Measurements from ENCODE around the gene RRP9.

DNA sequence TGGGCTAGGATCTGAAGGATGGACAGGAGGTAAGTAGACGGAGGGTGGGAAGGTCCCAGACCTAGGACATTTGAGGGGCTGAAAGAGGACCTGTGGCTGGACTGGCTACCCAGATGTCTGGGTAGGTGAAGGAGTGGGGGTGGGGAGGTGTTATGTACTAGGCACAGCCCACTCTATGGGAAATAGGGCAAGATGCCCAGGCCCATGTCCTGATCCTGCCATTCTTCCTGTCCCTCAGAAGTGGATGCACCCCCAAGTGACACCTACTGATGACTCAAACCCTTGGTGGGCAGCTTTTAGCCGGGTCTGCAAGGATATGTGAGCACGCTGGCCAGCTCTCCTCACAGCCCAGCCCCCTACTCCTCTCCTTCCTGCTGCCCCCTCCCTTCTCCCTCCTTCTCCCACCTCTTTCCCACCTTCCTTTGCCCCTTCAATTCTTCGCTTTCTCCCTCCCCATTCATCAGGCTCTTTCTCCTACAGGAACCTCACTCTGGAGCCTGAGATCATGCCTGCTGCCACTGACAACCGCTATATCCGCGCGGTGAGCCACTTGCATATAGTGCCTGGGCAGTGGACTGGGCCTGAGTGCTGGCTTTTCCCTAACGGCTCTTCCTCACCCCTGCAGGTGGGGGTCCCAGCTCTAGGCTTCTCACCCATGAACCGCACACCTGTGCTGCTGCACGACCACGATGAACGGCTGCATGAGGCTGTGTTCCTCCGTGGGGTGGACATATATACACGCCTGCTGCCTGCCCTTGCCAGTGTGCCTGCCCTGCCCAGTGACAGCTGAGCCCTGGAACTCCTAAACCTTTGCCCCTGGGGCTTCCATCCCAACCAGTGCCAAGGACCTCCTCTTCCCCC, 46.8 kb upstream of the RRP9 start:
- TF ChIP-seq POLR2A (IDR thresholded peaks at IDR 0.05) = no peak
- TF ChIP-seq, protein P1, sequence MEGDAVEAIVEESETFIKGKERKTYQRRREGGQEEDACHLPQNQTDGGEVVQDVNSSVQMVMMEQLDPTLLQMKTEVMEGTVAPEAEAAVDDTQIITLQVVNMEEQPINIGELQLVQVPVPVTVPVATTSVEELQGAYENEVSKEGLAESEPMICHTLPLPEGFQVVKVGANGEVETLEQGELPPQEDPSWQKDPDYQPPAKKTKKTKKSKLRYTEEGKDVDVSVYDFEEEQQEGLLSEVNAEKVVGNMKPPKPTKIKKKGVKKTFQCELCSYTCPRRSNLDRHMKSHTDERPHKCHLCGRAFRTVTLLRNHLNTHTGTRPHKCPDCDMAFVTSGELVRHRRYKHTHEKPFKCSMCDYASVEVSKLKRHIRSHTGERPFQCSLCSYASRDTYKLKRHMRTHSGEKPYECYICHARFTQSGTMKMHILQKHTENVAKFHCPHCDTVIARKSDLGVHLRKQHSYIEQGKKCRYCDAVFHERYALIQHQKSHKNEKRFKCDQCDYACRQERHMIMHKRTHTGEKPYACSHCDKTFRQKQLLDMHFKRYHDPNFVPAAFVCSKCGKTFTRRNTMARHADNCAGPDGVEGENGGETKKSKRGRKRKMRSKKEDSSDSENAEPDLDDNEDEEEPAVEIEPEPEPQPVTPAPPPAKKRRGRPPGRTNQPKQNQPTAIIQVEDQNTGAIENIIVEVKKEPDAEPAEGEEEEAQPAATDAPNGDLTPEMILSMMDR (IDR thresholded peaks at IDR 0.05) = no peak
